Measurements from ENCODE around the gene SP100.

GRCh38 chr2:230475143-230475542, 59.1 kb downstream of the SP100 start:
- TF ChIP-seq EZH2 (IDR thresholded peaks at IDR 0.05; ENCODE audit: insufficient read depth, poor library complexity, severe bottlenecking): no peak
- no peak for TF ChIP-seq EZH2phosphoT487 (IDR thresholded peaks at IDR 0.05; ENCODE audit: insufficient read depth, low read depth)

Data from GM23248 (cell line).